Nucleus accumbens (tissue), 56 donors: ENCODE data around the gene WIPF1.

Source experiments
- DNase-seq, 56 donors: peaks; one replicate each; lab custom pipeline; 2025; lab: John Stamatoyannopoulos, UW

The WIPF1 gene

DNA sequence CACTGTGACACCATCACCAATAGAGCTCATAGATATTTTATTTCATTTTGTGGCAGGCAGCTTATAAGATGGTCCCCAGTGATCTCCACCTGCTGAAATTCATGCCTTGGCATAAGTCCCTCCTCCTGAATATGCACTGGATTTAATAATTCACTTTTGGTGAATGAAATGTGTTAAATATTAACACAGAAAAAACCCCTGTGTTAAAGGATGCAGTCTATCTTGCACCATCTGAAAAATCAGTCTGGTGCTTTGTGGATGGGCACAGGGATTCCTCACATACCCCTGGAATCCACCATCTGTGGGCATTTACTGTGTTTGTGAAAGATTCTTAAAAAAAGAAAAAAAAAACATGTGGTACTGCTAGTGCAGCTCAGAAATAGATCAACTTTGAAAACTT is 26.1 kb upstream of the WIPF1 start:
- no peak for DNase-seq

DNA sequence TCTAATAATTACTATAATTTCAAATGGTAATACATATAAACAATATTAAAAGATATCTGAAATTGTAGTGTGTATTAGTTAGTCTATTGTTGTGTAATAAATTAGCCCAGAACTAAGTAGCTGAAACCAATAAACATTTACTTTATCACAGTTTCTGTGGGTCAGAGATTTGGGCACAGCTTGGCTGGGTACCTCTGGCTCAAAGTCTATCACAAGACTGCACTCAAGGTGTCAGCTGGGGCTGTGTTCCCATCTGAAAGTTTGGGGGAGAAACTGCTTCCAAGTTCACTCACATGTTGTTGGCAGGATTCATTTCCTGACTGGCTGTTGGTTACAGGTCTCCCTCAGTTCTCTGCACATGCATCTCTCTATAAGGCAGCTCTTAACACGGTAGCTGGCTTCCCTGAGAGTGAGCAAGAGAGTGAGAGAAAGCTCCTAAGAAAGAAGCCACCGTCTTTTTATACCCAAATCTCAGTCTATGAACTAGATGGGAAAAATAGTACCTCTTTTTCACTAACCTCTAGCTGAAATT is 25.6 kb upstream of the WIPF1 start:
- DNase-seq, result no peak

- no peak for DNase-seq
Observed at GRCh38 chr2:174621323-174621722, 23.7 kb upstream of the WIPF1 start.

- no peak for DNase-seq
Observed at GRCh38 chr2:174618179-174618578, 20.6 kb upstream of the WIPF1 start.

- no peak for DNase-seq
Observed at GRCh38 chr2:174617718-174618117, 20.1 kb upstream of the WIPF1 start.

DNA sequence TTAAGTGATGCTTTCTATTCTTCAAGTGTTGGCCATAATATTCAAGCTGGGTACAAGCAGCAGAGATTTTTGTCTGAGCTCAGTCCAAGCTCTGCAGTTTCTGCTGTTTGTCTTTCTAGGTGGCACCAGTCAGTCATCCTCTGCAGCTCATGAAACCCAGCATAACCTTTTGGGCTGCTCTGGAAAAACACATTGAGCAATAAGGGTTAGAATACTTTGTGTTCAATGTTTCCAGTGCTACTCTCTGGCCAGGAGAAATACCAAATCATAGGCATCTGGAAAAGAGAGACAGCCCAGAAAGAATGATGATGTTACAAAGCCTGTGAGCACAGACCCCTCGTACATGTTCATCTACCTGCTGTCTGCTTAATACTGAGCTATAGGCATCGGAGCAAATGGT is 19.5 kb upstream of the WIPF1 start:
- no peak for DNase-seq

DNA sequence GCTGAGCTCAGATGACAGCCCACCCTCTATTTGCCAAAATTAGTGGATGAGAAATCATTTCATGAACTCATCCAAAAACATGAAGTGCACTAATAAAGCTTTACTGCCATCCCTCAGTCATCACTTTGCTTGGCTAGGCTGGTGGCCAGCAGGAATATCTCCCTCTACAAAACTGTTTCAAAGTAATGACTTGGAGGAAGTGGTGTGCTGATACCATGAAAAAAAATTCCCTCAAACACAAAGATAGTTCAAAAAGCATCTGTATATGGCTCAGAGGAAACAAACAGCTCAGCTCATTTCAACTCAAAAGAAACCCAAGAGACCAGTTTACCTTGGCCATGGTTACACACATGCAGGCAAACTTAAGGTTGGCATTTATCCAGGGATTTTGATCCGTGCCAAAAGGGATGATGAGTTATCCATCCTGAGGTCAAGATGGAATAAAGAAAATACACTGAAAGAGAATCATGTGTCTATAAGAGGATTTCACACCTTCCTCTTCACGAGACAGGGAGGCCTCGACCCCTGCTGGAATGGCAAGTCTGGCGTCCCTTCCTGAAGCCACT is 18.4 kb upstream of the WIPF1 start:
- no peak for DNase-seq

DNA sequence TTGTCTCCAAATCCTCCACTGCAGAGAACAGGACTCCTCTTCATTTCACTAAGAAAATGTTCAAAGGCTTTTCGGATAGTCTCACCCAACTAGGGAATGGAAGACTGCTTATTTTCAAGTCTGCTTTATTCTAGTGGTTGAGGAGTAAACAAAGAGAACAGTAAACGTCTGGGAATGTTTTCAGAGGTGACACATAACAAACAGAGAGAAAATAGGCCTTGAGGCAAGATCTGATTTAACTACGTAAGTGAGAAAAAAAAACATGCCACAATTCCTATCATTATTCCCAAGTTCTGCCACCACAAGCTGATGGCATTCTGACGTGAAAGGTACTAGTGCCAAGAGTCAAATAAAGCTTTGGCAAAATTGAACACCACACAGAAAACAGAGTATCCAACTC is 16.7 kb upstream of the WIPF1 start:
- no peak for DNase-seq

- DNase-seq, result no peak
Observed at GRCh38 chr2:174613531-174613930, 15.9 kb upstream of the WIPF1 start.

GRCh38 chr2:174612970-174613369 is 15.4 kb upstream of the WIPF1 start:
- DNase-seq, result no peak

DNA sequence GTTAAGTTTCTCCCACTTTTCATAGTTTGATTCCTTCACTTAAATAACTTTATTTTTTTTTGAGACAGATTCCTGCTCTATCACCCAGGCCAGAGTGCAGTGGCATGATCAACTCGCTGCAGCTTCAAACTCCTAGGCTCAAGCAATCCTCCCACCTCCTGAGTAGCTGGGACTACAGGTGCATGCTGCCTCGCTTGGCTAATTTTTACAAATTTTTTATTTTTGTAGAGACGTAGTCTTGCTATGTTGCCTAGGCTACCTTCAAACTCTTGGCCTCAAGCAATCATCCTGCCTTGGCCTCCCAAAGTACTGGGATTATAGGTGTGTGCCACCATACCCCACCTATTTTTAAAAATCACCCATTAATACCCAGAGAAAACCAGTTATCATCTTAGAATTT is 14.2 kb upstream of the WIPF1 start:
- no peak for DNase-seq

GRCh38 chr2:174611006-174611405 is 13.4 kb upstream of the WIPF1 start:
- DNase-seq, result no peak

DNA sequence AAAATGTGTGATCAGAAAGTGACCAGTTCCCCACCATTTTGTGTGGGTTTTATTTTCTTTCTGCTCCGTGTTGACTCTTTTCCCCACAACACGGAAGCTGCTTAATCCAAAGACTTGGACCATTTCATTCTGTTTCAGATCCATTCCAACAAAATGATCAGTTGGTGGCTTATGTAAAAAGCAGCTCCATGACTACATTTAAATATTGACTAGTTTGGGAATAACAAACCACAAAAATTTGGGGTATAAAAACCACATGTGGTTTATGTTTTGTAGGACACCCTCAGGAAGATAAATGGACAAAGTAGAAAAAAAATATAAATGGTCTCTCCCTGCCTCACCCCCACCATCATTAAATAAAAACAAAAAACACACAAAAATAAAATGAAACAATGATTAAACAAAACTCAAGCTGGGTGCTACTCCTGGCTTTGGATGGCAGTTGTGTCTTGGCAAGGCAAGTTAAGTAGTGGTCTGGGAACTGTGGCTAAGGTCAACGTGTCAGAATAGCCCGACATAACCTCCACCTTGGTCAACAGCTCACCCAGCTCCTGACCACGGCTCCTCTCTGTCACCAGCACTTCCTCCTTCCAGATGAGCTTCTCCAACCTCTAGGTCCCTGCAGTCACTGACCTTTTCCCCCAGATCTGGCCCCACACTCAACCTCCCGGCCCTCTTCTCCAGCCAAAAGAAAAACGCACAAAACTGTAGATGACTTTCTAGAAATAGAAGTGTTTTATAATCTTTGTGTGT is 12.8 kb upstream of the WIPF1 start:
- no peak for DNase-seq

- DNase-seq, result no peak
Observed at GRCh38 chr2:174609261-174609660, 11.7 kb upstream of the WIPF1 start.

- DNase-seq, result no peak
Observed at GRCh38 chr2:174608866-174609214, 11.2 kb upstream of the WIPF1 start.

GRCh38 chr2:174607989-174608865 is 10.6 kb upstream of the WIPF1 start:
- DNase-seq, result no peak

DNA sequence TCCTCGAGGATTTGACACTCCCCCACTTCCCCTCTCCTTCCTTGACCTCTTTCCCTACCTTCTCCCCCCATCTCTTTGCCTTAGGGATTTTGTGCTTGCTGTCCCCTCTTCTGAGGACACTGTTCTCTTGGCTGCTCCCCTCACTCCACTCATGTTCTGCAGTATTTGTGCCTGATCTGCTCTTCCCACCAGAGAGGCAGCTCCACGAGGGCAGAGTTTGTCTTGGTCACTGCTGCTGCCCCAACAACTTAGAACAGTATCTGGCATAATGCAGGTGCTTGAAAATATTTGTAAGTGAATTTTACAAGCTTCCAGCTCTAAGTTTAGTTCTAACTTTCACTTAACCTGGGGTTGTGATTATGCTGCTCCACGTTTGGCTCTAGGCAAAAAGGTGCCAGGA is 10.0 kb upstream of the WIPF1 start:
- DNase-seq, result no peak

- DNase-seq, result peak in 3 of 56 donors; percentile 18 to 80 (median 19)
Observed at GRCh38 chr2:174606336-174606735, 8.7 kb upstream of the WIPF1 start.

GRCh38 chr2:174605687-174606086 is 8.1 kb upstream of the WIPF1 start:
- no peak for DNase-seq

- peak in 42 of 56 donors; percentile 12 to 76 (median 51) for DNase-seq
Observed at GRCh38 chr2:174603280-174603679, 5.7 kb upstream of the WIPF1 start.

DNA sequence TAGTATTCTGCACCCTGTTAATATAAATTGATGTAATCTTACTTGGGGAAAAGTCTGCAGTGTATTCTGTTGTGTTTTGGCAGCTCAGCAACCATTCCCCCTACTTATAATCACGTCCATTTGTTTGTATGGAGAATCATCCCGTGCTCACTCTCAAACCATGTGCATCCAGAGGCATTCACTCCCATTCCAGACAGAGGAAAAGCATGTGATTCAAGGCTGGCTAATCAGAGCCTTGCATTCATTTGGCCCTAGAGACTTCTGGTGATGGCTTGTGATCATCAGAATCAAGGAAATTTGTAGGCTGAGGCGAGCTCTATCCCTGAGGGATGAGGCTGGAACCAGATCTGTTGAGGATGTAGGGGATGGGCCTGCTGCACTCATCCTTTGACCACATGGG is 5.1 kb upstream of the WIPF1 start:
- peak in 1 of 56 donors; percentile 28 for DNase-seq
